ENCODE results near the gene HNF1B.

Gene HNF1B

GRCh38 chr17:37708008-37708615 is 36.7 kb downstream of the HNF1B start:
- no CpG with 5 or more reads among the region's 7 CpGs for WGBS (ENCODE audit: insufficient coverage, insufficient read length)
- Histone ChIP-seq H3K9me3 (ENCODE audit: control insufficient read depth, insufficient read depth, low read length) (no peaks in the 10 kb centered on the region), H3K36me3 (ENCODE audit: control insufficient read depth, insufficient read depth, low read length) (no peaks in the 10 kb centered on the region), H3K4me1 (ENCODE audit: control insufficient read depth, insufficient read depth, low read length) (peaks cover 2% of the 10 kb centered on the region; the same call in 1 of the 2 replicates), H3K27me3 (ENCODE audit: control insufficient read depth, insufficient read depth, low read length) (no peaks in the 10 kb centered on the region), H3K27ac (ENCODE audit: low read length) (no peak overlapping the region), H3K4me3 (ENCODE audit: low read length) (no peak overlapping the region)
- no peak for DNase-seq (ENCODE audit: low read depth, low spot score)

- no CpG with 5 or more reads among the region's 2 CpGs for WGBS (ENCODE audit: insufficient coverage, insufficient read length)
- no peaks in the 10 kb centered on the region for H3K27me3 ChIP-seq (ENCODE audit: control insufficient read depth, insufficient read depth, low read length)
- no peak for DNase-seq (ENCODE audit: low read depth, low spot score)
Measured at GRCh38 chr17:37706446-37706845, 38.4 kb downstream of the HNF1B start.

GRCh38 chr17:37702598-37702997 is 42.3 kb downstream of the HNF1B start:
- H3K4me1 ChIP-seq (ENCODE audit: control insufficient read depth, insufficient read depth, low read length), result no peaks in the 10 kb centered on the region
- no peak overlapping the region for H3K27ac ChIP-seq (ENCODE audit: low read length)
- no peaks in the 10 kb centered on the region for H3K36me3 ChIP-seq (ENCODE audit: control insufficient read depth, insufficient read depth, low read length)
- no peak for DNase-seq (ENCODE audit: low read depth, low spot score)
- H3K27me3 ChIP-seq (ENCODE audit: control insufficient read depth, insufficient read depth, low read length), result no peaks in the 10 kb centered on the region
- no peak overlapping the region for H3K4me3 ChIP-seq (ENCODE audit: low read length)
- H3K9me3 ChIP-seq (ENCODE audit: control insufficient read depth, insufficient read depth, low read length), result no peaks in the 10 kb centered on the region

More at GRCh38 chr17:37706446-37706845, 38.4 kb downstream of the HNF1B start:
- H3K4me1 ChIP-seq (ENCODE audit: control insufficient read depth, insufficient read depth, low read length), result peaks cover 2% of the 10 kb centered on the region; the same call in 1 of the 2 replicates
- no peak overlapping the region for H3K27ac ChIP-seq (ENCODE audit: low read length)
- H3K36me3 ChIP-seq (ENCODE audit: control insufficient read depth, insufficient read depth, low read length), result no peaks in the 10 kb centered on the region
- H3K4me3 ChIP-seq (ENCODE audit: low read length), result no peak overlapping the region
- no peaks in the 10 kb centered on the region for H3K9me3 ChIP-seq (ENCODE audit: control insufficient read depth, insufficient read depth, low read length)

- DNase-seq (ENCODE audit: low read depth, low spot score), result no peak
- Histone ChIP-seq H3K27ac (ENCODE audit: low read length) (no peak overlapping the region), H3K4me1 (ENCODE audit: control insufficient read depth, insufficient read depth, low read length) (no peaks in the 10 kb centered on the region), H3K9me3 (ENCODE audit: control insufficient read depth, insufficient read depth, low read length) (no peaks in the 10 kb centered on the region), H3K36me3 (ENCODE audit: control insufficient read depth, insufficient read depth, low read length) (no peaks in the 10 kb centered on the region), H3K4me3 (ENCODE audit: low read length) (no peak overlapping the region), H3K27me3 (ENCODE audit: control insufficient read depth, insufficient read depth, low read length) (no peaks in the 10 kb centered on the region)
- WGBS (ENCODE audit: insufficient coverage, insufficient read length), result no CpG with 5 or more reads among the region's 5 CpGs
Measured at GRCh38 chr17:37701496-37701898, 43.4 kb downstream of the HNF1B start.

- no peaks in the 10 kb centered on the region for H3K27me3 ChIP-seq (ENCODE audit: control insufficient read depth, insufficient read depth, low read length)
- H3K9me3 ChIP-seq (ENCODE audit: control insufficient read depth, insufficient read depth, low read length), result no peaks in the 10 kb centered on the region
- H3K36me3 ChIP-seq (ENCODE audit: control insufficient read depth, insufficient read depth, low read length), result no peaks in the 10 kb centered on the region
- no peaks in the 10 kb centered on the region for H3K4me1 ChIP-seq (ENCODE audit: control insufficient read depth, insufficient read depth, low read length)
- no peak for DNase-seq (ENCODE audit: low read depth, low spot score)
- no peak overlapping the region for H3K27ac ChIP-seq (ENCODE audit: low read length)
- no peak overlapping the region for H3K4me3 ChIP-seq (ENCODE audit: low read length)
- no CpG with 5 or more reads among the region's 6 CpGs for WGBS (ENCODE audit: insufficient coverage, insufficient read length)
Measured at GRCh38 chr17:37700881-37701280, 44.0 kb downstream of the HNF1B start.

- WGBS (ENCODE audit: insufficient coverage, insufficient read length), result no CpG with 5 or more reads among the region's 10 CpGs
- Histone ChIP-seq H3K4me3 (ENCODE audit: low read length) (no peak overlapping the region), H3K9me3 (ENCODE audit: control insufficient read depth, insufficient read depth, low read length) (no peaks in the 10 kb centered on the region; the same call in 1 of the 2 replicates), H3K27me3 (ENCODE audit: control insufficient read depth, insufficient read depth, low read length) (no peaks in the 10 kb centered on the region), H3K36me3 (ENCODE audit: control insufficient read depth, insufficient read depth, low read length) (no peaks in the 10 kb centered on the region), H3K27ac (ENCODE audit: low read length) (no peak overlapping the region), H3K4me1 (ENCODE audit: control insufficient read depth, insufficient read depth, low read length) (no peaks in the 10 kb centered on the region)
- no peak for DNase-seq (ENCODE audit: low read depth, low spot score)
Measured at GRCh38 chr17:37699285-37699973, 45.4 kb downstream of the HNF1B start.

- Histone ChIP-seq H3K4me3 (ENCODE audit: low read length) (no peak overlapping the region), H3K9me3 (ENCODE audit: control insufficient read depth, insufficient read depth, low read length) (no peaks in the 10 kb centered on the region; the same call in 1 of the 2 replicates), H3K4me1 (ENCODE audit: control insufficient read depth, insufficient read depth, low read length) (no peaks in the 10 kb centered on the region), H3K27ac (ENCODE audit: low read length) (no peak overlapping the region), H3K27me3 (ENCODE audit: control insufficient read depth, insufficient read depth, low read length) (no peaks in the 10 kb centered on the region), H3K36me3 (ENCODE audit: control insufficient read depth, insufficient read depth, low read length) (no peaks in the 10 kb centered on the region)
- no peak for DNase-seq (ENCODE audit: low read depth, low spot score)
- WGBS (ENCODE audit: insufficient coverage, insufficient read length), result no CpG with 5 or more reads among the region's 4 CpGs
Measured at GRCh38 chr17:37698911-37699255, 46.0 kb downstream of the HNF1B start.

GRCh38 chr17:37698132-37698910 is 46.5 kb downstream of the HNF1B start:
- WGBS (ENCODE audit: insufficient coverage, insufficient read length), result no CpG with 5 or more reads among the region's 5 CpGs
- H3K4me3 ChIP-seq (ENCODE audit: low read length), result no peak overlapping the region
- DNase-seq (ENCODE audit: low read depth, low spot score), result no peak
- no peaks in the 10 kb centered on the region; the same call in 1 of the 2 replicates for H3K9me3 ChIP-seq (ENCODE audit: control insufficient read depth, insufficient read depth, low read length)
- no peak overlapping the region for H3K27ac ChIP-seq (ENCODE audit: low read length)
- H3K36me3 ChIP-seq (ENCODE audit: control insufficient read depth, insufficient read depth, low read length), result no peaks in the 10 kb centered on the region
- no peaks in the 10 kb centered on the region for H3K4me1 ChIP-seq (ENCODE audit: control insufficient read depth, insufficient read depth, low read length)
- no peaks in the 10 kb centered on the region for H3K27me3 ChIP-seq (ENCODE audit: control insufficient read depth, insufficient read depth, low read length)

GRCh38 chr17:37697381-37697780 is 47.5 kb downstream of the HNF1B start:
- Histone ChIP-seq H3K36me3 (ENCODE audit: control insufficient read depth, insufficient read depth, low read length) (no peaks in the 10 kb centered on the region), H3K27me3 (ENCODE audit: control insufficient read depth, insufficient read depth, low read length) (no peaks in the 10 kb centered on the region), H3K9me3 (ENCODE audit: control insufficient read depth, insufficient read depth, low read length) (no peaks in the 10 kb centered on the region; the same call in 1 of the 2 replicates), H3K4me1 (ENCODE audit: control insufficient read depth, insufficient read depth, low read length) (no peaks in the 10 kb centered on the region), H3K27ac (ENCODE audit: low read length) (no peak overlapping the region), H3K4me3 (ENCODE audit: low read length) (no peak overlapping the region)
- no peak for DNase-seq (ENCODE audit: low read depth, low spot score)
- no CpG with 5 or more reads among the region's 8 CpGs for WGBS (ENCODE audit: insufficient coverage, insufficient read length)

- no peak for DNase-seq (ENCODE audit: low read depth, low spot score)
- H3K36me3 ChIP-seq (ENCODE audit: control insufficient read depth, insufficient read depth, low read length), result no peaks in the 10 kb centered on the region
Measured at GRCh38 chr17:37696366-37696765, 48.5 kb downstream of the HNF1B start.

More at GRCh38 chr17:37696366-37696765, 48.5 kb downstream of the HNF1B start:
- Histone ChIP-seq H3K4me3 (ENCODE audit: low read length) (no peak overlapping the region), H3K9me3 (ENCODE audit: control insufficient read depth, insufficient read depth, low read length) (no peaks in the 10 kb centered on the region; the same call in 1 of the 2 replicates), H3K27ac (ENCODE audit: low read length) (no peak overlapping the region), H3K27me3 (ENCODE audit: control insufficient read depth, insufficient read depth, low read length) (no peaks in the 10 kb centered on the region), H3K4me1 (ENCODE audit: control insufficient read depth, insufficient read depth, low read length) (no peaks in the 10 kb centered on the region)
- WGBS (ENCODE audit: insufficient coverage, insufficient read length), result no CpG with 5 or more reads among the region's 7 CpGs
